ENCODE data around the gene LGR6. TPM values are rescaled to one million over a fixed set of nuclear protein-coding genes. Genes with fewer than 3 reads are reported as not detected.

Gene LGR6
- total RNA-seq, 2 experiments from 2014 or later: 0.08 TPM; not detected in 1

DNA sequence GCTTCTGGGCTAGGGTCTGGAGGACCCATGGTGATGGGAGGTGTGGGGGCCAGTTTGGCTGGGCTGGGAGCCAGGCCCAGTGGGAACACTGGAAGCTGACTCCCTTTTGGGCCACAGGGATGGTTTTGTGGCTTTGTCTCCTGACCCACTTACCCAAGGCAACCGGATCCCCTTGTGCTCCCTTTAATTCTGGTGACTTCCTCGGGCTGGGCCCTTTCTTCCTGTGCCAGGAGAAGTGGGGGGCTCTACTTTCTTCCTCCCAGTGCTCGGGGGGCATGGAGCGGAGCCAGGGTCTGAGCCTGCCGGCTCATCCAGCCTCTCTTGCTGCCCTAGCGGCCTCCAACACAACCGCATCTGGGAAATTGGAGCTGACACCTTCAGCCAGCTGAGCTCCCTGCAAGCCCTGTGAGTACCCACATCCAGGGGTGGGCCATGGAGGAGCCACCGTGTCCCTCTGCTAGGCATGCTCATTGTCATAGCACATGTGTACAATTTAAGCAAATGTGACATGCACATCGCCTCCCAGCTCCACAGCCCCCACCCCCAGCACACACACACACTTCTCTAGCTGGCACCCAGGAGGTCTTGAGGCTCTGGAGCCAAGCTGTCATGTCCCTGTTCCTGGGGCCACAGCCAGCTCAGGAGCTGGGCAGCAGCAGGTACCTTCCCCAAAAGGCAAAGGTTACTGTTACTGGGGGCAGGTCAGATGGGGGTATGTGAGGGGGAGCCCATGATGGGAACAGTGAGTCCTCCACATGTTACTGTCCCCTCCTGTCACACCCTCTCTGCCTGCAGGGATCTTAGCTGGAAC is 113.1 kb downstream of the LGR6 start:
- H3K4me1 Mint-ChIP-seq (ENCODE audit: low read depth): peaks cover 2% of the 10 kb centered on the region
- ATAC-seq (no peak), DNase-seq (no peak)
- POLR2A ChIA-PET: interaction anchor here (0.6 kb wide), 1 partner anchor 42 kb away, joined by 3 read pairs; no protein-coding TSS in a partner anchor
- no peaks in the 10 kb centered on the region for H3K36me3 Mint-ChIP-seq (ENCODE audit: low read depth)
- H3K4me3 Mint-ChIP-seq: no peak overlapping the region
- CTCF ChIA-PET: interaction anchor here (1.1 to 2.2 kb wide), 7 partner anchors 9 to 120 kb away, joined by 3 to 10 read pairs (median 4); partner anchors contain the start of gene UBE2T
- H3K27ac Mint-ChIP-seq: no peak overlapping the region
- no peaks in the 10 kb centered on the region for H3K9me3 Mint-ChIP-seq (ENCODE audit: insufficient read depth)
- peaks cover 6% of the 10 kb centered on the region for H3K27me3 Mint-ChIP-seq (ENCODE audit: low read depth)

DNA sequence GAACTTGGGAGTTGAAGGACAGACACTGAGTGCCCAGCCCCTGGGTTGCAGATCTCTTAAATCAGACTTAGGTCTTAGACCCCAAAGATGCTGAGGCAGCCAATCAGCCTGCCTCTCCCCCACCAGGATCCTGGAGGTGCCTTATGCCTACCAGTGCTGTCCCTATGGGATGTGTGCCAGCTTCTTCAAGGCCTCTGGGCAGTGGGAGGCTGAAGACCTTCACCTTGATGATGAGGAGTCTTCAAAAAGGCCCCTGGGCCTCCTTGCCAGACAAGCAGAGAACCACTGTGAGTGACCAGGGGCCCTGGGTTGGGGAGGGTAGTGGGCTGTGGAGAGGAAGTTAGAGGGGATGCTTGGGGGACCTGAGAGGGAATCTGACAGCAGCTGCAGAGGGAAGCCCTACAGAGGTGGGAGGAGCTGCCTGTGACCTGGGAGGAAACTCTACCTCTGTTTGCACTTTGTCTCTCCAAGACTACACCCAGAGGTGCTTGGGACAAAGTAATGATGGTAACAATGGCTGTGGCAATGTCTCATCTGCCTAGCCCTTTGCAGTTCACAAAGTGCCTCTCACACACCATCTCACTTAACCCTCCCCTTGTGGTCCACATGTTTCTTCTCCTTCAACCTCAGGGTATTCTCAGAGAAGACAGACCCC is 116.6 kb downstream of the LGR6 start:
- H3K4me3 Mint-ChIP-seq: no peak overlapping the region
- ChIA-PET POLR2A (no interaction called here), CTCF (no interaction called here)
- peaks cover 18% of the 10 kb centered on the region for H3K27me3 Mint-ChIP-seq (ENCODE audit: low read depth)
- ATAC-seq: no peak
- peaks cover 7% of the 10 kb centered on the region for H3K4me1 Mint-ChIP-seq (ENCODE audit: low read depth)
- H3K27ac Mint-ChIP-seq: no peak overlapping the region
- H3K36me3 Mint-ChIP-seq (ENCODE audit: low read depth): no peaks in the 10 kb centered on the region
- no peak for DNase-seq
- H3K9me3 Mint-ChIP-seq (ENCODE audit: insufficient read depth): no peaks in the 10 kb centered on the region

DNA sequence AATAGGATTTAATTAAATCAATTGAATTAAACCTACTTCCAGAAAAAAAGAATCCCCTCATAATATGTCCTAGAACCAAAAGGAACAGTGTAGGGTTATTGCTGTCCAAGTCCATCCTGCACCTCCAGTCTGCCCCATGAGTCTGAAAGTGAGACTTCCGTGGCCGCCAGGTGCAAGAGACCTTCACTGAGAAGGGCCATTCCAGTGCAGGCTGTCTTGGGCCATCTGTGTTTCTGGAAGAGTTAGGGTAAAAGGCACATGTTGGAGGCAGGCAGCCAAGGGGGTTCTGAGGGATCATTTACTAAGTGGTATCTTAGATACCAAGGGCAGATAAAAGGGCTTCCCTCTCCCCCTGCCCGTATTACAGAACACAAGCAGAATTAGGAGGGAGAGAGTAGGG is 117.1 kb downstream of the LGR6 start:
- ATAC-seq (no peak), DNase-seq (no peak)
- H3K36me3 Mint-ChIP-seq (ENCODE audit: low read depth): no peaks in the 10 kb centered on the region
- H3K4me1 Mint-ChIP-seq (ENCODE audit: low read depth): peaks cover 7% of the 10 kb centered on the region
- H3K27me3 Mint-ChIP-seq (ENCODE audit: low read depth): peaks cover 20% of the 10 kb centered on the region
- no peak overlapping the region for H3K27ac Mint-ChIP-seq
- no peak overlapping the region for H3K4me3 Mint-ChIP-seq
- POLR2A ChIA-PET: no interaction called here
- H3K9me3 Mint-ChIP-seq (ENCODE audit: insufficient read depth): no peaks in the 10 kb centered on the region
- CTCF ChIA-PET: no interaction called here

DNA sequence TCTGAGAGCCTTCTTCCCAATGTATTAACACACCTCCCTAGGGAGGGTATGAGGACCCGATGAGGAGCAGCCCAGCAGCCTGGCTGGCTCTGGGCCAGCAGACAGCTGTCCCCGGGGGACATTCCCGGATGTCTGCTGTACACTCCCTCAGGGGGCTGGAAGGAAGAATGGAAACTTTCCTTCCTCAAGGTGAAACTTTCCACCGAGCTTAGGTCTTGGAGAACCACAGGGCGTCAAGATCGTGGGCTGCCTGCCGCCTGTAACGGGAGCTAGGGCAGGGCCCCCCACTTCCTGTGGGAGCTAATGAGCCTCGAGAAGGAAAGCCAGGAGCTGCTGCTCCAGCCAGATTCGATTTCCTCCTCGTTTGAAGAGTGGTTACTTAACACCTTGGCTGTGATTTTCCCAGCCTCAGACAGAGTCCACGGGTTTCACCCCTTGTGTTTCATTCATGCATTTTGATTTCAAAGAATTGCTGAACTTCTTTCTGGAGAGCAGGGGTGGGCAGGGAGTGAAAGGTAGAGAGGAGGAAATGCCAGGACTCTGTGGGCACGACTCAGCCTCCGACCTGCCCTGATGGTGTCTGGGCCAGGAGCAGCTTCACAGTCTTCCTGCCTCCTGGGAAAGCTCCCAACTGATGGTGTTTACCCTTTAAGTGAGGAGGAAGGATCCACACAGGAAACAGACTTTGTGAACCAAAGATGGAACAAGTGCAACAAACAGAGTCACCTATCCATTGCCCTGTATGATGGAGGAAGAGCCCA is 118.5 kb downstream of the LGR6 start:
- no peaks in the 10 kb centered on the region for H3K36me3 Mint-ChIP-seq (ENCODE audit: low read depth)
- no peak for DNase-seq
- no peak for ATAC-seq
- H3K4me1 Mint-ChIP-seq (ENCODE audit: low read depth): peaks cover 7% of the 10 kb centered on the region
- H3K27me3 Mint-ChIP-seq (ENCODE audit: low read depth): peaks cover 22% of the 10 kb centered on the region
- CTCF ChIA-PET: interaction anchor here (1.1 to 1.3 kb wide), 2 partner anchors 119 to 157 kb away, joined by 3 read pairs; no protein-coding TSS in a partner anchor
- no peak overlapping the region for H3K27ac Mint-ChIP-seq
- no peak overlapping the region for H3K4me3 Mint-ChIP-seq
- H3K9me3 Mint-ChIP-seq (ENCODE audit: insufficient read depth): no peaks in the 10 kb centered on the region
- POLR2A ChIA-PET: no interaction called here

DNA sequence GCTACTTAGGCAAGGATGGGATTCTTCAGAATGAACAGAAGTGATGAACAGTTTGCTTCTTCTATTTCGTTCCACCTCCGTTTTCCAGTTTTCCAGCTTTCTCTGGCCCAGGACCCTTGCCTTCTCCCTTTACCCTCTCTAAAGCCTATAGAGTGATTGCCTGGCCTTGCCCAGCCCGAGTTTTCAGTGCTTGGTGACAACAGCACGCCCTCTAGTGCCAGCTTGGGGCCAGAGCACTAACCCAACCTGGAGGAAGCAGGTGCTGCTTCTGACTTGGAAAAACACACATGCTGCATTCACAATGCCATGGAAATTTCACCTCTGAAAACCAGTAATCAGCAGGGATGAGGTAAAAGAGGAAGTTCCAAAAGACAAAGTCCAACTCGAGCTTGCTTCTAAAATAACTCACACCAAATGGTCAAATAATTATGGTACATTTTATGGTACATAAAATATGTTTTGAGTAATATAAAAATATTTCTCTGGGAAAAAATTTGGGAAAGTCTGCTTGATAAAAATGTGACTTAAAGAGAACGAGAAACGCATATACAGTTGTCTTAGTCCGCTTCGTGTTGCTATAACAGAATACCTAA is 122.1 kb downstream of the LGR6 start:
- CTCF ChIA-PET: interaction anchor here (0.8 to 5.0 kb wide), 18 partner anchors 9 to 161 kb away, joined by 3 to 40 read pairs (median 5); partner anchors contain the start of gene LGR6
- DNase-seq: peak; percentile 85
- Mint-ChIP-seq H3K36me3 (ENCODE audit: low read depth) (no peaks in the 10 kb centered on the region), H3K4me3 (no peak overlapping the region), H3K9me3 (ENCODE audit: insufficient read depth) (no peaks in the 10 kb centered on the region), H3K27me3 (ENCODE audit: low read depth) (peaks cover 21% of the 10 kb centered on the region), H3K4me1 (ENCODE audit: low read depth) (peaks cover 14% of the 10 kb centered on the region), H3K27ac (no peak overlapping the region)
- peak; percentile 89 for ATAC-seq
- POLR2A ChIA-PET: no interaction called here

DNA sequence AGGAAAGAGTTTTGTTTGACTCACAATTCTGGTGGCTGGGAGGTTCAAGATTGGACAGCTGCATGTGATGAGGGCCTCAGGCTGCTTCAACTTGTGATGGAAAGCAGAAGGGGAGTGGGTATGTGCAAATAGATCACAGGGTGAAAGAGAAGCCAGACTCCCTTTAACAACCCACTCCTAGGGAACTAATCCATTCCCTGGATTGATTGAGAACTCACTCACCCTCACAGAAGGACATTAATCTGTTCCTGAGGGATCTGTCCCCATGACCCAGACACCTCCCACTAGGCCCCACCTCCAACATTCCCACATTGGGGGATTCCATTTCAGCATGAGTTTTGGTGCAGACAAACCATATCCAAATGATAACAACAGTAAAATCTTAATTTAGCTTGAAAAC is 122.6 kb downstream of the LGR6 start:
- DNase-seq (no peak), ATAC-seq (no peak)
- no peaks in the 10 kb centered on the region for H3K9me3 Mint-ChIP-seq (ENCODE audit: insufficient read depth)
- no peak overlapping the region for H3K27ac Mint-ChIP-seq
- H3K4me3 Mint-ChIP-seq: no peak overlapping the region
- H3K4me1 Mint-ChIP-seq (ENCODE audit: low read depth): peaks cover 14% of the 10 kb centered on the region
- no peaks in the 10 kb centered on the region for H3K36me3 Mint-ChIP-seq (ENCODE audit: low read depth)
- ChIA-PET POLR2A (no interaction called here), CTCF (interaction anchor here (0.8 to 5.0 kb wide), 21 partner anchors 10 to 162 kb away, joined by 3 to 40 read pairs (median 5); partner anchors contain the start of gene LGR6)
- peaks cover 18% of the 10 kb centered on the region for H3K27me3 Mint-ChIP-seq (ENCODE audit: low read depth)

DNA sequence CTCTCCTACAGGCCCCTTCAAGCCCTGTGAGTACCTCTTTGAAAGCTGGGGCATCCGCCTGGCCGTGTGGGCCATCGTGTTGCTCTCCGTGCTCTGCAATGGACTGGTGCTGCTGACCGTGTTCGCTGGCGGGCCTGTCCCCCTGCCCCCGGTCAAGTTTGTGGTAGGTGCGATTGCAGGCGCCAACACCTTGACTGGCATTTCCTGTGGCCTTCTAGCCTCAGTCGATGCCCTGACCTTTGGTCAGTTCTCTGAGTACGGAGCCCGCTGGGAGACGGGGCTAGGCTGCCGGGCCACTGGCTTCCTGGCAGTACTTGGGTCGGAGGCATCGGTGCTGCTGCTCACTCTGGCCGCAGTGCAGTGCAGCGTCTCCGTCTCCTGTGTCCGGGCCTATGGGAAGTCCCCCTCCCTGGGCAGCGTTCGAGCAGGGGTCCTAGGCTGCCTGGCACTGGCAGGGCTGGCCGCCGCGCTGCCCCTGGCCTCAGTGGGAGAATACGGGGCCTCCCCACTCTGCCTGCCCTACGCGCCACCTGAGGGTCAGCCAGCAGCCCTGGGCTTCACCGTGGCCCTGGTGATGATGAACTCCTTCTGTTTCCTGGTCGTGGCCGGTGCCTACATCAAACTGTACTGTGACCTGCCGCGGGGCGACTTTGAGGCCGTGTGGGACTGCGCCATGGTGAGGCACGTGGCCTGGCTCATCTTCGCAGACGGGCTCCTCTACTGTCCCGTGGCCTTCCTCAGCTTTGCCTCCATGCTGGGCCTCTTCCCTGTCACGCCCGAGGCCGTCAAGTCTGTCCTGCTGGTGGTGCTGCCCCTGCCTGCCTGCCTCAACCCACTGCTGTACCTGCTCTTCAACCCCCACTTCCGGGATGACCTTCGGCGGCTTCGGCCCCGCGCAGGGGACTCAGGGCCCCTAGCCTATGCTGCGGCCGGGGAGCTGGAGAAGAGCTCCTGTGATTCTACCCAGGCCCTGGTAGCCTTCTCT is 124.6 kb downstream of the LGR6 start:
- H3K4me1 Mint-ChIP-seq (ENCODE audit: low read depth): peaks cover 7% of the 10 kb centered on the region
- no peak for DNase-seq
- ATAC-seq: no peak
- ChIA-PET POLR2A (no interaction called here), CTCF (interaction anchor here (2.9 to 3.5 kb wide), 3 partner anchors 12 to 164 kb away, joined by 14 to 23 read pairs (median 15); no protein-coding TSS in a partner anchor)
- peaks cover 16% of the 10 kb centered on the region for H3K27me3 Mint-ChIP-seq (ENCODE audit: low read depth)
- H3K4me3 Mint-ChIP-seq: no peak overlapping the region
- no peak overlapping the region for H3K27ac Mint-ChIP-seq
- H3K36me3 Mint-ChIP-seq (ENCODE audit: low read depth): no peaks in the 10 kb centered on the region
- H3K9me3 Mint-ChIP-seq (ENCODE audit: insufficient read depth): no peaks in the 10 kb centered on the region

DNA sequence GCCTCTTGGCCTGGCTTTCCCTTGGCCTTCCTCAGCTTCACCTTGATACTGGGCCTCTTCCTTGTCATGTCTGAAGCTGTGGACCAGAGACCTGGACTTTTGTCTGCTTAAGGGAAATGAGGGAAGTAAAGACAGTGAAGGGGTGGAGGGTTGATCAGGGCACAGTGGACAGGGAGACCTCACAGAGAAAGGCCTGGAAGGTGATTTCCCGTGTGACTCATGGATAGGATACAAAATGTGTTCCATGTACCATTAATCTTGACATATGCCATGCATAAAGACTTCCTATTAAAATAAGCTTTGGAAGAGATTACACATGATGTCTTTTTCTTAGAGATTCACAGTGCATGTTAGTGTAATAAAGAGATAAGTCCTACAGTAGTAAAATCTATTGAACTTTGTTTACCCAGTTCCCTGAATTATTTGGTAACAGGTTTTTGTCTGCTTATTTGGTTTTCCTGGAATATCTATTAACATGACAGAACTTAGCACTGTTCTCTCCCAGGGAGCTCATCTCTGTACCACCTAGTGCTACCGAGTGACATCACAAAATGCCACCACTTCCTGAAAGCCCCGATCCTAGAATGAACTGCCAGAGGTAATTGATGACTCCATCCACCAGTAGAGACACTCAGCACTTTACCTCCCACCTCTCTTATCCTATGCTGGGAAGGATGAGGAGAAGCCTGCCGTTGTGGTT is 125.9 kb downstream of the LGR6 start:
- DNase-seq: no peak
- Mint-ChIP-seq H3K27ac (no peak overlapping the region), H3K4me3 (no peak overlapping the region), H3K9me3 (ENCODE audit: insufficient read depth) (no peaks in the 10 kb centered on the region), H3K4me1 (ENCODE audit: low read depth) (peaks cover 7% of the 10 kb centered on the region), H3K36me3 (ENCODE audit: low read depth) (no peaks in the 10 kb centered on the region), H3K27me3 (ENCODE audit: low read depth) (peaks cover 8% of the 10 kb centered on the region)
- POLR2A ChIA-PET: no interaction called here
- ATAC-seq: no peak
- CTCF ChIA-PET: interaction anchor here (0.8 to 3.5 kb wide), 6 partner anchors 10 to 134 kb away, joined by 3 to 14 read pairs (median 6); partner anchors contain the start of gene LGR6

DNA sequence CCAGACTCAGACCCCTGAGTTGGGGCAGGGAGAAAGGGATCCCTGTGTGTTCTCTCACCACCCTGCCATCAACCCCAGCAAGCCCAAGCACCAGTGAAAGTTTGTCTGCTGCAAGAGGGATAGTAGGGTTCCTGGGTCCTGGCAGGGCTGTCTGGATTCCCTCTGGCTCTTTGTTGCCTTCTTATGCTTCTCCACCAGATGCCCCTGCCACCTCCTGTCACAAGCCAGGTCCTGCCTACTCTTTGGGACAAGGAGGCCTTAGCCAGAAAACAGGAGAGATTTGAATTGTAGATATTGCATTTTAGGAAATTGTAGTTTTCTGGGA is 126.4 kb downstream of the LGR6 start:
- H3K27me3 Mint-ChIP-seq (ENCODE audit: low read depth): peaks cover 8% of the 10 kb centered on the region
- H3K27ac Mint-ChIP-seq: no peak overlapping the region
- no peaks in the 10 kb centered on the region for H3K36me3 Mint-ChIP-seq (ENCODE audit: low read depth)
- ChIA-PET POLR2A (no interaction called here), CTCF (interaction anchor here (1.1 to 3.5 kb wide), 5 partner anchors 9 to 131 kb away, joined by 3 to 14 read pairs (median 9); partner anchors contain the start of gene LGR6)
- H3K4me3 Mint-ChIP-seq: no peak overlapping the region
- peaks cover 7% of the 10 kb centered on the region for H3K4me1 Mint-ChIP-seq (ENCODE audit: low read depth)
- DNase-seq (no peak), ATAC-seq (no peak)
- no peaks in the 10 kb centered on the region for H3K9me3 Mint-ChIP-seq (ENCODE audit: insufficient read depth)

DNA sequence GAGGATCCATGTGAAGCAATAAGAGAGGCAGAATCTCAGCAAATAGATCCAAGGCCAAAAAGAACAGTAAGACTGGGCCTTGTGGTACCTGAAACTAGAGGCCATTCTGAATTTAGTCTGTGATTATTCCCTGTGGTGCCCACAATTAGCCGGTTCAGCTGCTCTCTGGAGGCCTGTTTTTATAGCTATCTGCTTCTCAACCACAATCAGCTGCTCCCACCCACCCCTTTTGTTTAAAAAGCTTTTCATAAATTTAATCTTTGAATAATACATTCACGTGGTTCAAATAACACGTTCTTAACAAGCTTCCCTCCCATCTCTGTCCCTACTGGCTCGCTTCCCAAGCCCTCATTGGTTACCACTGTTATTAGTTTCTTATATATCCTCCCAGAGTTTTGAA is 130.1 kb downstream of the LGR6 start:
- no peak for DNase-seq
- CTCF ChIA-PET: interaction anchor here (1.0 to 1.2 kb wide), 2 partner anchors 50 to 131 kb away, joined by 3 to 4 read pairs; no protein-coding TSS in a partner anchor
- H3K27ac Mint-ChIP-seq: no peak overlapping the region
- no peak overlapping the region for H3K4me3 Mint-ChIP-seq
- ATAC-seq: no peak
- no peaks in the 10 kb centered on the region for H3K36me3 Mint-ChIP-seq (ENCODE audit: low read depth)
- H3K9me3 Mint-ChIP-seq (ENCODE audit: insufficient read depth): no peaks in the 10 kb centered on the region
- peaks cover 11% of the 10 kb centered on the region for H3K4me1 Mint-ChIP-seq (ENCODE audit: low read depth)
- POLR2A ChIA-PET: no interaction called here
- H3K27me3 Mint-ChIP-seq (ENCODE audit: low read depth): peaks cover 4% of the 10 kb centered on the region
